Panc1 (cell line): ENCODE measurements around the gene S100A6. TPM values are rescaled to one million over a fixed set of nuclear protein-coding genes. Genes with fewer than 3 reads are reported as not detected.

Experiments used
- ATAC-seq: fragments of 200-7000 bp; cut with Tn5 transposase; 2 replicates; pipeline ENCODE4 v1.9.1; 2020; ENCODE audit warnings: mild to moderate bottlenecking, moderate library complexity
- BruUV-seq: library from RNA; stranded (reverse); fragments of 400-500 nt; replicated peaks from 2 replicates; lab custom pipeline; 2021; lab: Mats Ljungman, UMichigan
- CTCF ChIA-PET: fragments of 300-600 bp; sonication (Branson Sonifier 250); formaldehyde crosslinking; loops from one replicate; lab custom pipeline; 2022; ENCODE audit warnings: antibody characterized with exemption; lab: Charles Lee
- POLR2A ChIA-PET: fragments of 300-600 bp; sonication (Branson Sonifier 250); formaldehyde crosslinking; loops from one replicate; lab custom pipeline; 2022; ENCODE audit warnings: antibody characterized with exemption; lab: Charles Lee
- DNase-seq: peaks from one replicate; pipeline ENCODE4 v3.0.0-alpha.2; 2010; ENCODE audit warnings: low read depth, low spot score
- H3K27ac ChIP-seq: 2 replicates; pipeline ENCODE4 v1.5.1; 2011; ENCODE audit warnings: mild to moderate bottlenecking, low read length, inconsistent platforms
- H3K27me3 ChIP-seq: fragments of 200-500 bp; sonication (Bioruptor generic); 2 replicates; pipeline ENCODE4 v1.6.0; 2014; ENCODE audit warnings: low read length, inconsistent platforms; ENCODE audit not compliant: control insufficient read depth, insufficient read depth
- H3K36me3 ChIP-seq: fragments of 200-500 bp; sonication (Bioruptor generic); 2 replicates; pipeline ENCODE4 v1.5.1; 2014; ENCODE audit warnings: inconsistent platforms, mild to moderate bottlenecking, low read length, moderate library complexity; ENCODE audit not compliant: control insufficient read depth, insufficient read depth
- H3K4me1 ChIP-seq: 2 replicates; pipeline ENCODE4 v1.5.1; 2011; ENCODE audit warnings: inconsistent platforms, mild to moderate bottlenecking, low read length, moderate library complexity; ENCODE audit not compliant: control insufficient read depth, insufficient read depth
- H3K4me3 ChIP-seq, 2 experiments: 2 replicates each; pipeline ENCODE4 v1.5.1; 2011 to 2012; ENCODE audit warnings: low read depth in 2 of 2, low read length in 2 of 2, mild to moderate bottlenecking in 2 of 2, inconsistent platforms in 1 of 2, moderate library complexity in 1 of 2
- H3K9me3 ChIP-seq: fragments of 200-500 bp; sonication (Bioruptor generic); 2 replicates; pipeline ENCODE4 v1.5.1; 2014; ENCODE audit warnings: low read depth, mild to moderate bottlenecking, inconsistent platforms, low read length, moderate library complexity; ENCODE audit not compliant: control insufficient read depth, insufficient read depth
- CTCF ChIP-seq: fragments of 450-650 bp; IDR thresholded peaks from 2 replicates; pipeline ENCODE4 v1.5.1; 2017; ENCODE audit warnings: mild to moderate bottlenecking
- POLR2AphosphoS5 ChIP-seq: IDR thresholded peaks from 2 replicates; pipeline ENCODE4 v1.6.1; 2012; ENCODE audit warnings: mild to moderate bottlenecking, low read depth, low read length, moderate library complexity
- SIN3A ChIP-seq: IDR thresholded peaks from 2 replicates; pipeline ENCODE4 v1.6.1; 2012; ENCODE audit warnings: low read depth, mild to moderate bottlenecking, low read length, moderate library complexity, borderline replicate concordance; ENCODE audit not compliant: insufficient read depth
- TCF7L2 ChIP-seq: IDR thresholded peaks from 2 replicates; pipeline ENCODE4 v1.6.1; 2011; ENCODE audit warnings: mild to moderate bottlenecking, low read depth, low read length, inconsistent platforms
- in situ Hi-C: cut with HindIII; loops from 2 replicates; pipeline ENCODE4 v1.10.0; 2016; ENCODE audit warnings: low sequenced_read_pairs, low pct_unique_long_range_greater_than_20kb
- intact Hi-C: fragments of 100-400 bp; cut with micrococcal nuclease; formaldehyde crosslinking; loops from one replicate; pipeline ENCODE4 v1.10.0; 2022; ENCODE audit not compliant: unreplicated experiment
- total RNA-seq: library from RNA; stranded (reverse); gene quantifications from one replicate; pipeline ENCODE4 v1.2.1, GENCODE V29; 2021; ENCODE audit not compliant: unreplicated experiment
- TF ChIP-seq, protein P1 (sequence below), 2 experiments: IDR thresholded peaks; 2 replicates each; pipeline ENCODE4 v1.6.1; 2011 to 2012; ENCODE audit warnings: low read depth in 2 of 2, control low read depth in 1 of 2, low read length in 1 of 2, mild to moderate bottlenecking in 1 of 2, moderate library complexity in 1 of 2; ENCODE audit not compliant: insufficient read depth in 1 of 2

Gene S100A6
- total RNA-seq, 1 experiment from 2014 or later = 1,986 TPM

- ChIA-PET POLR2A (no interaction called here), CTCF (interaction anchor here (0.6 kb wide), 1 partner anchor 188 kb away, joined by 4 read pairs; no protein-coding TSS in a partner anchor)
- no peak overlapping the region for H3K4me3 ChIP-seq
These were observed 14.6 kb upstream of the S100A6 start for GRCh38 chr1:153550398-153550758.

GRCh38 chr1:153549741-153550397 is 14.1 kb upstream of the S100A6 start:
- Histone ChIP-seq H3K36me3 (no peaks in the 10 kb centered on the region), H3K9me3 (no peaks in the 10 kb centered on the region), H3K4me3 (no peak overlapping the region), H3K4me1 (peaks cover 58% of the 10 kb centered on the region), H3K27me3 (no peaks in the 10 kb centered on the region), H3K27ac (peak overlapping the region; percentile 98)
- ChIA-PET POLR2A (no interaction called here), CTCF (interaction anchor here (0.6 kb wide), 1 partner anchor 188 kb away, joined by 4 read pairs; no protein-coding TSS in a partner anchor)
- in situ Hi-C loops (no loop called here), intact Hi-C loops (no loop called here)
- no TSS peak for BruUV-seq
- DNase-seq (no peak), ATAC-seq (no peak)
- TF ChIP-seq POLR2AphosphoS5 = no peak
- no peak for TF ChIP-seq TCF7L2
- TF ChIP-seq, protein P1, sequence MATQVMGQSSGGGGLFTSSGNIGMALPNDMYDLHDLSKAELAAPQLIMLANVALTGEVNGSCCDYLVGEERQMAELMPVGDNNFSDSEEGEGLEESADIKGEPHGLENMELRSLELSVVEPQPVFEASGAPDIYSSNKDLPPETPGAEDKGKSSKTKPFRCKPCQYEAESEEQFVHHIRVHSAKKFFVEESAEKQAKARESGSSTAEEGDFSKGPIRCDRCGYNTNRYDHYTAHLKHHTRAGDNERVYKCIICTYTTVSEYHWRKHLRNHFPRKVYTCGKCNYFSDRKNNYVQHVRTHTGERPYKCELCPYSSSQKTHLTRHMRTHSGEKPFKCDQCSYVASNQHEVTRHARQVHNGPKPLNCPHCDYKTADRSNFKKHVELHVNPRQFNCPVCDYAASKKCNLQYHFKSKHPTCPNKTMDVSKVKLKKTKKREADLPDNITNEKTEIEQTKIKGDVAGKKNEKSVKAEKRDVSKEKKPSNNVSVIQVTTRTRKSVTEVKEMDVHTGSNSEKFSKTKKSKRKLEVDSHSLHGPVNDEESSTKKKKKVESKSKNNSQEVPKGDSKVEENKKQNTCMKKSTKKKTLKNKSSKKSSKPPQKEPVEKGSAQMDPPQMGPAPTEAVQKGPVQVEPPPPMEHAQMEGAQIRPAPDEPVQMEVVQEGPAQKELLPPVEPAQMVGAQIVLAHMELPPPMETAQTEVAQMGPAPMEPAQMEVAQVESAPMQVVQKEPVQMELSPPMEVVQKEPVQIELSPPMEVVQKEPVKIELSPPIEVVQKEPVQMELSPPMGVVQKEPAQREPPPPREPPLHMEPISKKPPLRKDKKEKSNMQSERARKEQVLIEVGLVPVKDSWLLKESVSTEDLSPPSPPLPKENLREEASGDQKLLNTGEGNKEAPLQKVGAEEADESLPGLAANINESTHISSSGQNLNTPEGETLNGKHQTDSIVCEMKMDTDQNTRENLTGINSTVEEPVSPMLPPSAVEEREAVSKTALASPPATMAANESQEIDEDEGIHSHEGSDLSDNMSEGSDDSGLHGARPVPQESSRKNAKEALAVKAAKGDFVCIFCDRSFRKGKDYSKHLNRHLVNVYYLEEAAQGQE (IDR thresholded peaks at IDR 0.05; ENCODE audit: insufficient read depth in 1 of 2, low read depth in 2 of 2, low read length in 1 of 2) = no peak
- TF ChIP-seq CTCF = no peak
- TF ChIP-seq SIN3A = no peak

More at GRCh38 chr1:153550398-153550758, 14.6 kb upstream of the S100A6 start:
- no peaks in the 10 kb centered on the region for H3K9me3 ChIP-seq
- intact Hi-C loops = no loop called here
- H3K36me3 ChIP-seq = no peaks in the 10 kb centered on the region
- no peak for DNase-seq
- H3K4me1 ChIP-seq = peaks cover 54% of the 10 kb centered on the region
- ATAC-seq = no peak
- in situ Hi-C loops = no loop called here
- BruUV-seq = no TSS peak
- no peaks in the 10 kb centered on the region for H3K27me3 ChIP-seq
- TF ChIP-seq TCF7L2 (no peak), POLR2AphosphoS5 (no peak), CTCF (no peak), SIN3A (no peak)
- TF ChIP-seq, protein P1 (IDR thresholded peaks at IDR 0.05; ENCODE audit: insufficient read depth in 1 of 2, low read depth in 2 of 2, low read length in 1 of 2) = no peak
- peak overlapping the region; percentile 98 for H3K27ac ChIP-seq
